NCI-H1930 (cell line): ENCODE measurements around the gene CYP3A5.
A peak's percentile ranks its signal among the peaks of the same experiment; 100 is the strongest.
"Not testable (repeated sequence)": the region's sequence is repeated elsewhere in the genome, so short reads cannot be mapped to it uniquely, and the experiment has no call there.

ENCODE experiments used
- DNase-seq, 2 experiments: peaks; one replicate each; lab custom pipeline; 2025; lab: John Stamatoyannopoulos, UW

The CYP3A5 gene

DNA sequence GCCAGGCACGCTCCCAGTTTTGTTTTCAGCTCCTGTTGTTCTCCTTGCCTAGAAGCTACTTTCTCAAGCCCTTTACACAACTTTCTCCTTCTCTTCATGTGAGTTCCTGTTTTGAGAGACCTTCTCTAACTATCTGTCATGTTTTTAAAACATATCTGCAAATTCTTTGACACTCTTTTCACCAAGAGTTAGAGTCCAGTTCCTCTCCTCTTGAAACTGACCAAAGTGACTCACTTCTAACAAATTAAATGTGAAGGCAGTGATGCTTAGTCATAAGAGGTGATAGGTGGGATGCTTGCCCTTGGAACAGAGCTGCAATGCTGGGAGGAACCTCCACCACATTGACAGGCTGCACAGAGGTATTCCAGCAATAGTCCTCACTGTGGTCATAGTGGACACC is 37.8 kb downstream of the CYP3A5 start:
- no peak for DNase-seq

DNA sequence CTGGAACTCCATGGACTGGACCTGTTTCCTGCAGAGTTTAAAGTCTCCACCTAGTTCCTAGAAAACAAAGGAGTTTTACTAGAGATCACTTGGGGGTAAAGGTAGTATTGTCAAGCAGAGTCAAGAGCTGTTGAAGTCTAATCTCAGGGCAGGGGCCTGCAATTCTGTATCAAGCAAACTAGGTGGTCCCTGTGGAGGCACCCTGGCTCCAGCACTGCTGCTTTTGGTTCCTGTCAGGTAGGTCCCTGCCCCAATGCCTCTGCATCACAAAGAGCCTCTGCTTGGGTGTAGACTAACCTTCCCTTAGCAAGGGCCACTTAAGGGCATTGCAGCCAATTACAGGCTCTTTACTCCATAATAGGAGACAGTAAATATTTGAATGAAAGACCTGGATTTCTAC is 40.5 kb downstream of the CYP3A5 start:
- no peak for DNase-seq

DNA sequence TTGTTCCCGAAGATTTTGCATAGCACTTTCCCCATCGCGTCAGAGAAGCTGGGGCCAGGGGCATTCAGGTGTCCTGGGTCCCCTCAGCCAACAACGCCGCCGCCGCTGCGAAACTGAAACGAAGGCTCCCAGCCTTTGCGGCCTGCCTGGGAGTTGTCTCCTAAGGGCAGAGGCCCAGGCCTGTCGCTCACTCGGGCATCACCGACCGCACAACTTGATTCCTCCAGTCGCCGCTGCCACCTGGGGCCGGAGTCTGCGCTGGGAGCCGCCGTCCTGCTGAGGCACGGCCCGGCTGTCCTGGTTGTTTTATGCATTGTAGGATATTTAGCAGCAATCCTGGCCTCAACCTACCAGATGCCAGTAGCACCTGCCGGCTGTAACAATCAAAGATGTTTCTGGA is 41.1 kb downstream of the CYP3A5 start:
- no peak for DNase-seq

- not testable (repeated sequence) for DNase-seq
Measured at GRCh38 chr7:99637414-99637813, 42.4 kb downstream of the CYP3A5 start.

- no peak for DNase-seq
Measured at GRCh38 chr7:99631295-99632109, 48.3 kb downstream of the CYP3A5 start.

GRCh38 chr7:99629643-99630042 is 50.2 kb downstream of the CYP3A5 start:
- no peak for DNase-seq

GRCh38 chr7:99628471-99629465 is 51.0 kb downstream of the CYP3A5 start:
- DNase-seq: no peak

GRCh38 chr7:99627513-99627912 is 52.3 kb downstream of the CYP3A5 start:
- DNase-seq: no peak

DNA sequence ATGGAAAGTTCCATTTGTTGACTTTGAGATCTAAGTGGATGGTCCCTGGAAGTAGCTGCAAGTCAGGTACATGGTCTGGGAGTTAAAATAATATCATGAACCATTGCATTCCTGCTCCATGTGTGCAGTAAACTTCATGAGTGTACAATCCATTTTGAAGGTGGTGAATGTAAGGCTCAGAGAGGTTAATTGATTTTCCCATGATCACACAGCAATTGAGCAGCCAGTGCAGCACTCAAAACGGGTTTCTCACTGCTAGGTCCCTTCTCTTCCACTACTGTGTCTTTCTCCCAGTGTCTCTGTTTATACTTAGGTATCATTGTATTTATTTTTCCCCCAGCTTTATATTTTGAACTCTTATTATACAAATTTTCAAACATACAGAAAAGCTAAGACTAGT is 53.1 kb downstream of the CYP3A5 start:
- no peak for DNase-seq

- no peak for DNase-seq
Measured at GRCh38 chr7:99625961-99626360, 53.8 kb downstream of the CYP3A5 start.

GRCh38 chr7:99625321-99625720 is 54.5 kb downstream of the CYP3A5 start:
- no peak for DNase-seq

DNA sequence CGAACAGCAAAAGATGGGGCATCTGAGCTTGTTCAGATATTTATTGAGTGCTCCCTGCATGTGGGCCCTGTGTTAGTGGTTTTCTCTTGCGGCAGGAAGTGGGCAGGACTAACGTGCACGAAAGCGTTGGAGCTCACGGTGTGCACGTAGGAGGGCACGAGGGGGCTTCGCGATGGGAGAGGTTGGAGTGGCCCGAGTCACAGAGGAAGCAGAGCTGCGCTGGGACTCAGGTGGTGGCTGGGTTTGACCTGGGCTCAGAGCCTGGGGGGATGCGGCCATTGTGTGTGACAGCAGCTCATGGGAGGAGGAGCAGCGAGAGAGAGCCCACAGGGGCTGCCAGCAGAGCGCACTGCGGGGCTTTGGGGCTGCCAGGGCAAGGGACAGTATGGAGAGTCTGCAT is 55.3 kb downstream of the CYP3A5 start:
- DNase-seq: no peak

DNA sequence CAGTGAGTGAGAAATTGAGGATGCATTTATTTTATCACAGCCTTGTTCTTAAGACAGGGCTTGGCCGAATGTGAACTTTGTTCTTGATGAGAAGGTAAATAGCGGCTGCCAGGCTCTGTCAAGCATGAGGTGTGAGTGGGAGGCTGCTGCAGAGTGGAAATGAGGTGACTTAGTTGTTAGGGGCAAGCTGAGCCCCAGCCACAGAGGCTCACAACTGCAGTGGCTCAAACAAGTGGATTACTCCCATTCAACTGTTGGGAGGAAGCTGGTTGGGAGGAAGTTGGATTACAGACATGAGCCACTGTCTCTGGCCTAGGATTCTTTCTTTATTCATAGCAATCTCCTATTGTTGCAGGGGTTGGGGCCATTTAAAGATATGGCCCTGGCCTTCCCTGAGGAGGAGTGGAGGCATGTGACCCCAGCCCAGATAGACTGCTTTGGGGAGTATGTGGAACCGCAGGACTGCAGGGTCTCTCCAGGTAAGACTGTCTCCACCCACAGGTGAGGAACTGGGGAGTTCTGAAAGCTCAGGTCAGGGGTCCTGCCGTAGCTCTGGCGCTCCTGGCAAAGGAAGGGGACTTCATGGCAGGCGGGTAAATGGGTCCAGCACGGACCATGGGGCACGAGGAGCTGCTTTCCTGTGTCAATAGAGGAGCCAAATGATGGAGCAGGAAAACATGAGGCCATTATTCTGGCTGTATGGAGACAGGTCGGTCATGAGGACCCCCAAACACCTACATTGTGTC is 55.9 kb downstream of the CYP3A5 start:
- DNase-seq: no peak

- no peak for DNase-seq
Measured at GRCh38 chr7:99623091-99623693, 56.6 kb downstream of the CYP3A5 start.

- DNase-seq: no peak
Measured at GRCh38 chr7:99622596-99622995, 57.2 kb downstream of the CYP3A5 start.

- no peak for DNase-seq
Measured at GRCh38 chr7:99621271-99621670, 58.5 kb downstream of the CYP3A5 start.

DNA sequence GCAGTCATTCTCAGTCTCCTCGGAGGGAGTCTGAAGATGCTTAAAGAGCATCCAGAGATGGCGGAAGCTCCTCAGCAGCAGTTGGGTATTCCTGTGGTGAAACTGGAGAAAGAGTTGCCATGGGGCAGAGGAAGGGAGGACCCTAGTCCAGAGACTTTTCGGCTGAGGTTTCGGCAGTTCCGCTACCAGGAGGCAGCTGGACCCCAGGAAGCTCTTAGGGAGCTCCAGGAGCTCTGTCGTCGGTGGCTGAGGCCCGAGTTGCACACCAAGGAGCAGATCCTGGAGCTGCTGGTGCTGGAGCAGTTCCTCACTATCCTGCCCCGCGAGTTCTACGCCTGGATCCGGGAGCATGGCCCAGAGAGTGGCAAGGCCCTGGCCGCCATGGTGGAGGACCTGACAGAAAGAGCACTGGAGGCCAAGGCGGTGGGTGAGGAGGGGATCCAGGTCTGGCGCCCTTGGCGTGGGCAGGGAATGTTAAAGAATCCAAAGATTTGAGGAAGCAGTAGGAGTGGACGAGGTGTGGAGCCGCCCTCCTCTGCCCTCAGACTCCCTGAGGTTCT is 60.1 kb downstream of the CYP3A5 start:
- DNase-seq: no peak

- DNase-seq: no peak
Measured at GRCh38 chr7:99618726-99619125, 61.1 kb downstream of the CYP3A5 start.

DNA sequence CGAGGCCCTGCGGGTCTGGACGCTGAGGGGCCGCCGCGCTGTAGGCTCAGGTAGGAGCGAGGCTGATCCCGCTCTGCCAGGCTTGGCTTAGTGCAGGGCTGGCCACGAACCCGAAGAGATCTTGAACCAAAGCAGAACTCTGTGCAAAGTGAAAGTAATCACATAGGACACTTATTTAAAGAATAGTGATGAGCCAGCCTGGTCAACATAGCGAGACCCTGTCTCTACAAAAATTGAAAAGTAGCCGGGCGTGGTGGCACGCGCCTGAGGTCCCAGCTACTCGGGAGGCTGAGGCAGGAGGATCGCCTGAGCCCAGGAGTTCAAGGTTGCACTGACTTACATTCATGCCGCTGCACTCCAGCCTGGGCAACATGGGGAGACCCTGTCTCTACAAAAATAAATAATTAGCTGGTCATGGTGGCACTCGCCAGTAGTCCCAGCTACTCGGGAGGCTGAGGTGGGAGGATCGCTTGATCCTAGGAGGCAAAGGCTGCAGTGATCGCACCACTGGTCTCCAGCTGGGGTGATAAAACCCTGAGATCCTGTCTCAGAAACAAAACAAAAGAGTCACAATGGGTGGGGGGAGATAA is 62.5 kb downstream of the CYP3A5 start:
- DNase-seq: no peak

DNA sequence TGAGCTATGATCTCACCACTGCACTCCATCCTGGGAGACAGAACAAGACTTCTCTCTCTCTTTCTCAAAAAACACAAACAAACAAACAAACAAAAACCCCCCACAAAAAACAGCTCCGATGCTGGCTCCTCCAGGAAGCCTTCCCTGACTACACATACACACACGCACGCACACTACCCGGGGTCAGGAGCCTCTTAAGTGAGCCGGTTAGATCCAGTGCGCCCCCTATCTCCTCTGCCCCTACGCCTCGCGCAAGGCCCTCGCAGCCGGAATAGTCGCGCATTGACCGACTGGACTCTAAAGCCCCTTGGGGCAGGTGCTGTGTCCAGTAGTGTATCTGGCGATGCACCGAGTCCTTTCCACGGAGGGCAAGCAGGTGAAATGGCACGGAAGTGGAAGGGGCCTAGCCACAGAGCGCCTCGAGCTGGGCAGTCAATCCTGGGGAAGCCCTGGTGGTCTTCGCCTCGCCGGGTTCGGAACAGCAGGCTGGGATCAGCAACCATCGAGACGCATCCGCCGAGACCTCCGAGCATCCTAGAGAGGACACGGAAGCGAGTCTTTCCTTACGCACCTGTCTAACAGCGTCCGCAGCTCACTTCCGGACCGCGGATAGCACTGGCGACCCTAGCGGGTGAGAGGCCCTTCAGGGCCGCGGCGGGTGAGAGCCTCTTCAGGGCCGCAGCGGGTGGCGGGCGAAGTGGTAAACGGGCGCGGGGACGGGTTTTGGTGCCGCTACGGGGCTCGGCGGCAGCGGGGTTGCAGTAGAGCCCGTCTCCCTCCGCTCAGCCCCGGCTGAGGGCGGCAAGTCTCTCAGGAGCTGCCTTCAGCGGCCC is 63.2 kb downstream of the CYP3A5 start, which contains the start of gene ZSCAN25:
TSS of gene ZSCAN25 (plus strand) at position 588 of the 833 bp plus-strand sequence. CDS start 2,661 bp downstream, outside the sequence.
- DNase-seq: peak; percentile 98
